GM19328 (cell line): ENCODE measurements around the gene MAPK1IP1L.
A peak's percentile ranks its signal among the peaks of the same experiment; 100 is the strongest.
"Not testable (repeated sequence)": the region's sequence is repeated elsewhere in the genome, so short reads cannot be mapped to it uniquely, and the experiment has no call there.

Experiments used
- ATAC-seq: cut with Tn5 transposase; IDR thresholded peaks from one replicate; pipeline ENCODE4 v1.9.1; 2021; ENCODE audit warnings: mild to moderate bottlenecking, moderate library complexity; ENCODE audit not compliant: unreplicated experiment

MAPK1IP1L gene

DNA sequence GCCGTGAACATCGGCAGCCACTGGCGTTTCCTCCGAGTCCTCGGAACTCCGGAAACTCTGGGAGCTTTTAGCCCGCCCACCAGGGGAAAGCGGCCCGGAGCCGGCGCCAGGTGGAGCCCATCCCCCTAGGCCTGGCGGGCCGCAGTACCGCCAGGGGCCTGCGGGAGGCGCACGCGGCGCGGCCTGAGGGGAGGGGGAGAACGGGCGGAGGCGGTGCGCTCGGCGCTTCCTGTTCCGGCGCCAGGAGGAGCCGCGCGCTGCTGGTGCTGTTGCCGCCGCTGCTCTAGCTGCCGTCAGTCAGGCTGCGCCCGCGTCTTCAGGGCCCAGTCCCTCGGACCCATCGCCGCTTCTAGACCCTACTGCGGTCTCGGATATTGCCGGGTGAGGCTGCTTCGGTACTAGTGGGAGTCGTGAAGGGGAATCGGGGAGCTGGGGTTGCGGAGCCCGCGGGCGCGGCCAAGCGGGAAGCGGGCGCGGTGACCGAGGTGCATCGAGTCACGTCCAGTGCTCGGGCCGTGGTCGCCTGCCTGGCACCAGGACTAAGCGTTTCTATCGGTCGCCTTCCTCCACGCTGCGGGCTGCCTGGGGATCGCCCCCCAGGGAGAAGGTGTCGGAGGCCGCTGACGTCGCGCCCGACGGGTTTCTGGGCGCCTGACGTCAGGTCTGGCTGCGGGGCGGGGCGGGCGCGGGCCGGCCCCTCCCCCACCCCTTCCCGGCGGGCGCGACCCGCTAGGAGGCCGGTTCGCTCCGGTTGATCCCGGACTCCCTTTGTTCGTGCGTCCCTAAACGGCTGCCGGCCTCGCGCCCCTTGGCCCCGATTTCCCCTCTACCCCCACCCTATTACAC lies at the start of gene MAPK1IP1L:
Gene MAPK1IP1L, plus strand, starts transcription at position 225 of the 846 bp plus-strand sequence. CDS start 10,037 bp downstream, outside the sequence.
- ATAC-seq, result peak; percentile 91

DNA sequence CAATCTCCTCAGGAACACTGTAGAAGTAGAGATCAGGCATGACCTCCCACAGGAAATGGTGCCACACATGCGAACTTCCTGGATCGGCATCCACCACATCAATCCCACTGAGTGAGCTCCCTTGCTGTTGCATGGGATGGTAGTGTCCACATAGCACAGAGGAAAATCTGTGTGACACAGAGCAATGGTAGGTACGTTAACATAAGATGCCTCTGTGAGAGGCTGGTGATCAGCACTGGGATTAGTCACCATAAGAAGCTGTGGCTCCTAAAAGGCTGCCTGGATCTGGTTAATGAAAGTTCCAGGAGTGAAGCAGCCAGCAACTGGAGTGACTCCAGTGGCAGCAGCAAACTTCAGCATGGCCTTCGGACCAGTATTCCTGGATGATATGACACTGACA lies 46.4 kb upstream of the MAPK1IP1L start:
- no peak for ATAC-seq

DNA sequence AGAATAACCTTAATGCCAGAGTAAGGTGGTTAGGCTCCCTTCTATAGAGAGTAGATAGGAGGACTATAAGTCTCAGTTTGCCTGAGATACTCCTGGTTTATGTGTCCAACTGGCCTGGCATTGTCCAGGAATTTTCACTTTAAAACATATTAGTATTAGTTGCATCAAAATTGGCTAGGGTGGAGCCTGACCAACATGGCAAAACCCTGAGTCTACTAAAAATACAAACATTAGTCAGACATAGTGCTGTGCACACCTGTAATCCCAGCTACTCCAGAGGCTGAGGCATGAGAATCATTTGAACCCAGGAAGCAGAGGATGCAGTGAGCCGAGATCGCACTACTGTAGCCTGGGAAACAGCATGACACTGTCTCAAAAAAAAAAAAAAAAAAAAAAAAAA lies 36.4 kb upstream of the MAPK1IP1L start:
- ATAC-seq, result no peak

DNA sequence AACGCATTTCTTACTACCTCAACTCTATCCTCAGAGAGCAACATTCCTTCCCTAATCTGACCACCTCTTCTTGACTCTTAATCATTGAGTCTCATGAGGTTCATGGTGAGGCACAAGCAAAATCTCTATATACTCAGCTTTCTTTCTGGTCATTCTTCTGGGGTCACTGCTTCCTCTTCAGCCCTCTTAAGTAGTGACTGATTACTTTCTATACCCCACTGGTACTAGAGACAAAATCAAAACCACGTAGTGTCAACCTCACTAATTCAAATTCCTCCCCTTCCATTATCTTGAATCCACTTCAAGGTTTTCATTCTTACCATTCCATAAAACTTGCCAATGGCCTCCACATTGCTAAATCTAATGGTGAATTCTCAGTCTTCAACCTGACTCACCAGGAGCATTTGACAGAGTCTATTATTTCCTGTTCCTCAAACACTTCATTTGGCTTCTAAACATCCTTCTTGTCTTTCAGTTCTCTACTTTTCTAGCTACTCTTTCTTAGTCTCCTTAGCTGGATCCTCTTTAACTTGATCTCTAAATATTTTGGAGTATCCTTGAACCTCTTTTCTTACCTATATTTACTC lies 31.4 kb upstream of the MAPK1IP1L start:
- ATAC-seq, result no peak

DNA sequence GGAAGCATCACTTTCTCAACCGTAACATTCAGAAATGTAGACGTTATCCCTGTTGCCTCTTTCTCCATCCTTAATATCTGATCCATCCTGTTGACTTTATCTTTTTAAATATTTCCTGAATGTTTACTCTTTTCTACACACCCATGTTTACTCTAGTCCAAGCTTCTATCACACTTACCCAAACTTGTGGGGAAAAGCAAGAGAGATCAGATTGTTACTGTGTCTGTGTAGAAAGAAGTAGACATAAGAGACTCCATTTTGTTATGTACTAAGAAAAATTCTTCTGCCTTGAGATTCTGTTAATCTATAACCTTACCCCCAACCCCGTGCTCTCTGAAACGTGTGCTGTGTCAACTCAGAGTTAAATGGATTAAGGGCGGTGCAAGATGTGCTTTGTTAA lies 27.1 kb upstream of the MAPK1IP1L start:
- ATAC-seq, result not testable (repeated sequence)

DNA sequence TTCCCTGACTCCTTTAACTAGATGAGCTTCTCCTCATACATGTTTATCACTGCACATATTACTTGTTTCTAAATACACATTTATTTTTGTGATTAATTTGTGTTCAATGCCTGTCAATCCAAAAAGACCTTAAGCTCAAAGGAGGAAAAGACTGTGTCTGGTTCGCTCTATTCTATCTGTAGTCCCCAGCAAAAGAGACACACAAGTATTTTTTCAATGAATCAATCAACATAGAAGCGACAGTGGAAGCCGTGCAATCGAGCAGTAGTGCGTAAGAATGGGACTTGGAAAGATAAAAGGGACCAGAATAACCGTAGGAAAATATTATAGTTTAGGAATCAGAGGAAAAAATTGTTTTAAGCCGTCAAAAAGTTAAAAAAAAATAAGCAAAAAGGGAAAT lies 25.5 kb upstream of the MAPK1IP1L start:
- ATAC-seq, result no peak

DNA sequence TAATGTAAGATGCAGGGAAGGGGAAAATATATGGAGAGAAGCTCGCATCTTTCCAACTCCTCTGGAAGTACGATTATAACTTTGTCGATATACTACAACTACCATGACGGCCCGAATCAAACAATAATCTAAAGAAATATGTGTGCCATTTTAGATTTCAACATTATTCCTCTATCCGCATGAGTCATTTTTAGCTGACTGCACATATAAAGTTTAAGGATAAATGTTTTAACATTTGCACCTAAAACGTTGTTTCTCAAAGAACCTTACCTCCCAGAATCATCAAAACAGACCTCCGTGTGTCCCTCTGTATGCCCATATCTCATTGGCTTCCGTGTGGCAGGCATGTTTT lies 25.0 kb upstream of the MAPK1IP1L start:
- ATAC-seq, result no peak

DNA sequence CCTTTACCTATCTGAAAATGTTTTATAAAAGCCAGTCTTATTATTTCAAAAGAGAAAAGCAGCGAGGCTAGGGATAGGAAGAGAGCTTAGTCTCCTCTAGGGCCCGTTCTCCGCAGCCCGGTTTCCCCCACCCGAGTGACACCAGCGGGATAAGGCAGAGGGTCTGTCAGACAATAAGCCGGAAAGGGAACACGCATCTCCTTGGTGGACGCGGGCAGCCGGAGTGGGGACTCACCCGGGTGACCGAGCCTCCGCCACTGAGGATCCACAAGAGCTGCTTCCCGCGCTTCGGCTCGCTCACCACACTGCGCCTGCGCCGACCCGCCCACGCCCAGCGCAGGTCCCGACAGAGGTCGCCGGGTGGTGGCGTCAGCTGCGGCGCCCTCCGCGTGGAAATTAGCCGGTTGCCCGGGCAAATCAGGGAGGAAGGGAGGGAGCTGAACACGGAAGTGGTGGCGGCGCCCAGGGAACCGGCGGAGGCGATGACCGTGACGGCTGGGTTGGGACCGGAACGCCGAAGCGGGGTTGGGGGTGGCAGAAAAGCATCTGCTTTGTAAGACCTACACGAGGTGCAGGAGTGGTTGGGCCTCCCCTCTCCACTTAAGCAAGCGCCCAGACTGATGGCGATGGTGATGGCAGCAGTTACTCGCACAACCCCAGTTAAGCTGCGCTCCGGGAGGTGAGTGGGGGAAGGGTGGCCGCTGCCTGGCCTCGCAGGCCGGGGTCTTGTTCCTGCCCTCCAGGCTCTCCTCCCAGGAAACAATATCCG lies 24.5 kb upstream of the MAPK1IP1L start, which contains the start of the genes SOCS4 and WDHD1:
Gene SOCS4, plus strand, starts transcription at position 444 of the 769 bp plus-strand sequence. CDS start 15,806 bp downstream, outside the sequence.
Gene WDHD1, minus strand, starts transcription at position 307 of the 769 bp plus-strand sequence. CDS start 312 bp downstream, outside the sequence.
- peak; percentile 93 for ATAC-seq

DNA sequence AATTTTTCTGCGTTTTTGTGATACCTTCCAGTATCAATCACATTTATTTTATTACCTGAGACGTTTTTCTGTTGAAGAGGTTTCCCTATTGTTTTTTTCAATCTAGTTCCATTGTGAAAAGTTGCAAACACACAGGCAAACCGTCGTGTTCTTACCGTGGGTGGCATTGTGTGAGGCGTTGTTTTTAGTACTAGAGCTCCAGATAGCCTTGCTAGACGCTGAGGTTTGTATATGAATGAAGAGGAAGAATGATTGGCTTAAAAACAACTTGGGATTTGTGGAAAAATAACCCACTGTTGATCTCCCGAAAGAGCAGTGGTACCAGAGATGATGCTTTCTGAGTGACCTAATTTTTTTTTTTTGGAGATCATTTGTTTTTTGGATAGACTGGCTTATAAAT lies 23.4 kb upstream of the MAPK1IP1L start:
- ATAC-seq, result no peak

DNA sequence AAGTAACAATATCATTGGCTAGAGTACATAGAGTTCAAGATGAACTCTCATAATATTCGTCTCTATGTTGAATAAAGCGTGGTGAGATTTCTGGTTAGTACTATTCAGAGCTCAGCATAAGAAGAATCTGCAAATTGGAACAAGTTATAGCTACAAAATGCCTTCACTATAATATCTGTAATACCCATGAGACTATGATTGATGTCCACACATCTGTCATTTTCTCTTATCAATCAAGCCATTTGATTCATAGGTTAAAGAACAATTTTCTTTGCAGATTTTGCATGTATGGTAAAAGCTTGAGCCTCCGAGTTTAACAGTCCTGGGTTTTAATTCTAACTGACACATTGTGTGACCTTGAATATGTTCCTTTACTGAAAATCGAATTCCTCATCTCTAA lies 23.0 kb upstream of the MAPK1IP1L start:
- no peak for ATAC-seq

DNA sequence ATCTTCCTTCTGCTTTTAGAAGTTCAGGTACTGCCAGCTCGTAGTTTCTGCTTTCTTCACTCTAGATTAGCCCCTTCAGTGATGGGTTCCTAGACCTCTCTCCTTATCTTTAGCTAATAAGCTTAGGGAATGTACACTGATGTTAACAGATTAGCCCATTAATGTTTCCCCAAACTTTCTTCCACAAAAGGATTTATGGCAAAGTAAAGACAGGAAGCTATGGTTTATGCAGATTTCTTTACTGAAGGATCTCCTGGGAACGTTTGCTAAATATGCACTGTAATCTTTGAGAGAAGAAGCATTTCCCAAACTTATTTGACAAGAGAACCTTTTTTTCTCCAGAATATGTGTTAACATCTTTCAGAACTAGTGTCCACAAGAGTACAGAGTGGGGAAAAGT lies 20.3 kb upstream of the MAPK1IP1L start:
- no peak for ATAC-seq

DNA sequence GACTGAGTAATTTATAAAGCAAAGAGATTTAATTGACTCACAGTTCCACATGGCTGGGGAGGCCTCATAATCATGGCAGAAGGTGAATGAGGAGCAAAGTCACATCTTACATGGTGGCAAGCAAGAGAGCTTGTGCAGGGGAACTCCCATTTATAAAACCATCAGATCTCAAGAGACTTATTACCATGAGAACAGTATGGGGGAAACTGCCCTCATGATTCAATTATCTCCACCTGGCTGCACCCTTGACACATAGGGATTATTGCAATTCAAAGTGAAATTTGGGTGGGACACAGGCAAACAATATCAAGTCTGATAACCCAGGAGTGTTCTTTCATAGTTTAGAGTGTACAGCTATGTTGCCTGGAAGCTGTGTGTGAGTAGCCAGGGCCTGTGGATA lies 13.5 kb upstream of the MAPK1IP1L start:
- not testable (repeated sequence) for ATAC-seq

DNA sequence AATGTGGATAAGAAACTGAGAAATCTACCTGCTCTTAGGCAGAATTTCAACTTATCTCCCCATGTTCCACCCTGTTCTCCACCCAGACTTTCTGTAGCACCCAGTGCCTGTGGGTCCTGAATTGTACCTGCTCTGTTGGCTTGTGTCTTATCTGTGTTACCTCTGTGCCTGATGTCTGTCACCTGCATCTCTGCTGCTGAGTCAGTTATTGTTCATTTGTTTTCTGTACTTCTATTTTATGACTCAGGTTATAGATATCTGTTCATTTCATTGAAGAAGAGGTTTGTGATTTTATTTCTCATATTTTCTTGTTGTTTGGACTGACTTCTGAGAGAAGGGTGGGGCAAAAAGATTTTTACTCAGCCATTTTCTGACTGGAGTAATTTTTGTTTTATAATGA lies 12.7 kb upstream of the MAPK1IP1L start:
- no peak for ATAC-seq

DNA sequence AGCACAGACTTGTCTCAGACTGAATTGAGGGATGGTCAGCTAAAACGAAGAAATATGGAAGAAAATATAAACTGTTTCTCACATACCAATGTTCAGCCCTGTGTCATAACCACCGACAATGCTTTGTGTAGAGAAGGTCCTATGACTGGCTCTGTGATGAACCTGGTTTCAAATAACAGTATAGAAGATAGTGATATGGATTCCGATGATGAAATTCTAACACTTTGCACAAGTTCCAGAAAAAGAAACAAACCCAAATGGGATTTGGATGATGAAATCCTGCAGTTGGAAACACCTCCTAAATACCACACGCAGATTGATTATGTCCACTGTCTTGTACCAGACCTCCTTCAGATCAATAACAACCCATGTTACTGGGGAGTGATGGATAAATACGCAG lies 7.9 kb upstream of the MAPK1IP1L start:
- ATAC-seq, result no peak

DNA sequence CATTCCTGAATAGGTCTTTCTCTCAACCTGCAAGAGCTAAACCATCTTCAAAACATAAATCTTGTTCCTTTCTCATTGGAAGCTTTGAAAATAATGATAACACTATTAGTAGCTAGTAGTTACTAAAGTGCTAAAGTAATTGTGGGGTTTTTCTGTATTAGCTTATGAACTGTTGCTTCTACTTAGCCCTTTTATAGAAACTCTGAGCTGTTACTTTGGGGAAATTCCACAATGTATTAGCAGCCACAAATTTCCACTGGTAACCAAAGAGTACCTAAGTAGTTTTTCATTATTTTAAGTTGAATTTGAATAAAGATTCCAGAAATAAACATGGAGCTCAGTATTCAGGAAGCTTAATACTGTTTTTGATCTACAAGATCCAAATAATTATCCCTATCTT lies 6.4 kb upstream of the MAPK1IP1L start:
- ATAC-seq, result no peak

DNA sequence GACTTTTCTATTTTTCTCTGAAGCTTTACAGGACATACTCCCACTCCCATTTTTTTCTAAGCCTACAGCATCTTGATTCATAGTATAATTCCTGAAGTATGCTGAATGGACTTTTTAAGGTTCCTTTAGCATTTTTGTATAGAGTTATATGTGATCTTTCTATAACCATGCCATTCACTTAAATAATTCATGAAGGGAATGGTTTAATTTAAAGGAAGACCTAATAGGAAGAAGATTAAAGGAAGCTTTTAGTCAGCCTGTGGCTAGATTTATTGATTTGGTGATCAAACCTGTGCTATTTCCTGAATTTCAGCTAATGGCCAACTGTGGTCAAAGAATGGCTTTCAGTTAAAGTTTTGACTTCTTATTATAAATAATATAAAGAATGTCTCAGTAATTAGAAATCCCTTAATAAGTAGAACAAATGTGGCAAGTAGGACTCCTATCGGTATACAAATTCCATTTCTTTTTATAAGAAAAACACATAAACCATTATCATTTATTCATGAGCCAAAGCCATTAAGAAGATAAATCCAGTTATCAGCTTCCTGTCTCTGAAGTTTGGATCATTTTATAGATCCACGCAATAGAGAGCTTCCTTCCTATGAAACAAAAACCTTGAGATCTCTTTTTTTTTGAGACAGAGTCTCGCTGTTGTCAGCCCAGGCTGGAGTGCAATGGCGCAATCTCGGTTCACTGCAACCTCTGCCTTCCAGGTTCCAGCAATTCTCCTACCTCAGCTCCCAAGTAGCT lies 4.0 kb upstream of the MAPK1IP1L start:
- ATAC-seq, result no peak

DNA sequence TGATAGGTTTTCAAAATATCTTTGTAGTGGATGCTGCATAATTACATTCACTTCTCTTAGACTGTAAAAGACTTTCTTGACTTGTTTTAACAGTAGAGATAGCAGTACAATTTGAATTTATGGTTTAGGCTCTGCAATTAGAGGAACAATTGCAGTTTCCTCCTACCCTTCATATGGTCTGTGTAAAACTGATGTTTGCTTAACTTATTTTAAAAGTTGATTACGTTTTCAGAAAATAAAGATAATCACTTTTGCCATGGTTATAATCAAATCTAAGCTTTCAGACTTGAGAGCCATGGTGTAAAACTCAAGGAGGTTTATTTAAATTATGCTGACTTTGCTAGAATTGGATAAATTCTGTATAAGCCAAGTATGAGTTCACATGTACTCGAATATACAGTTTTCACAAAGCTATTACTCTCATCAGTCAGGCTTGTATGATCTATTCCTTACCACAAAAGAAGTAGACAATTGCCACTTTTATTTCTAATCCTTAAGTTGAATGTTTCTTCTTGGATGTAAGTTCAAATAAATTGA lies 2.5 kb upstream of the MAPK1IP1L start:
- ATAC-seq, result no peak

DNA sequence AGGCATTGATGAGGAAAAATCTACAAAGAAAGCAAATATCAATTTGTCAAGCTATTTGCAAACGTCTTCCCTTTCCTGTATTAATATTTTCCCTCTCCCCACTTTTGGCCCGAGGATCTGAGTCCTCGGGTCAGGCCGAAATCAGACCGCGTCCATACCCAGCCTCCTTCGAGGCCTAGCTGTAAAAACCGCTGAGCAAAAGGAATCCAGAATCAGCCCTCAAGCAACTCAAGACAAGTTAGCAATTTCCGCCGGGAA lies 353 bp upstream of the MAPK1IP1L start:
- no peak for ATAC-seq

DNA sequence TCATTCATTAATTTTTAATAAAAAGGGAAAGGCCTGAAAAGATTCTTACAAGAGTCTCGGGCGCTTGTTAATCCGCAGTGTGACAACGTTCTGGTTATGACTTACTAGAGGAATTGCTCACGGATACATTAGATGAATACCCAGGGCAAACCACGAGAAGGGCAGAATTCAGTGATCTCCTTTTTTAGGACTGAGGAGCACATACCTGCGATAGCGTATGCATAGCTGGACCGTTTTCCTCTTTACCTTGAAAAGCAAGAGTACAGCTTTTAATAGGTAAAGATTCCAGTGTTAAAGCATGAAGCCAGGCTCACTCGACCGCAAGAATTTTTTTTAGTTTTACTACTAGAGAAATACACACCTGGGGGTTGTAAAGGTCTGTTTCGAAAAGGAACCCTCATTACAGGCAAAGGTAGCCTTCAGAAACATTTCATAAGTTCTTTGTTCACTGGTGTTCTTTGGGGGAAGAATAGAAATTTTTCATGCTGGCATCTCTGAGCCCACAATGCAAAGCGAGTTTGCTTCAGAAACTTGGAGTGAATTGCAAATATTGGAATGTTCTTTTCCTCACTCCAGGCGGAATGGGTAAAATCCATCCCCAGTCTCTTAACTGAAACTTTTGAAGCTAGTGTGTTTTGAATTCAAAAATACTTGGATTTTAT lies 953 bp downstream of the MAPK1IP1L start:
- no peak for ATAC-seq

DNA sequence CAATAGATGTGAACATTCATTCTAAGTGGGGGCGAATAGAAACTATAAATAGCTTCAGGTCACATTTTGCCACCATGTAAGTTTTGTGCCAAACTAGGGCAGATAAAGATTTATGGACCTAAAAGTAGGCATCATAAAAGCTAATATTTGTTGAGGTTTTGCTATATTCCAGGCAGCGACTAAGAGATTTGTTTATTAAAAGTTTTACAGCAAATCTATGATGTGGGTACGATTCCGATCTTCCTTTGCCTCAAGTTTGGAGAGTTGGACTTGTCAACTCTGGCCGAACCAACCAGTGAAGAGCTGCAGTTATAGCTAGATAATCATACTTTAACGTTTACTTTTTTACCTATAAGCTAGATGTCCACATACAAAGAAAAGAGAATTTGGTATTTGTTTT lies 1.6 kb downstream of the MAPK1IP1L start:
- no peak for ATAC-seq
